GM12878 (cell line): ENCODE results near the gene SEPTIN7. TPM values are rescaled to one million over a fixed set of nuclear protein-coding genes. Genes with fewer than 3 reads are reported as not detected.

Experiments
- ATAC-seq: fragments of 200-7000 bp; cut with Tn5 transposase; 3 replicates; pipeline ENCODE4 v1.9.1; 2020; ENCODE audit warnings: mild to moderate bottlenecking, moderate library complexity
- BruUV-seq: library from RNA; stranded (reverse); fragments of 400-500 nt; replicated peaks from 2 replicates; lab custom pipeline; 2021; lab: Mats Ljungman, UMichigan
- CTCF ChIA-PET: fragments of 300-600 bp; sonication (Branson Sonifier 250); formaldehyde crosslinking; extraction: SDS; loops from one replicate; lab custom pipeline; 2021; ENCODE audit warnings: inconsistent platforms; lab: Yijun Ruan, JAX
- POLR2A ChIA-PET: fragments of 350-600 bp; formaldehyde crosslinking; extraction: SDS; loops from one replicate; lab custom pipeline; 2021; ENCODE audit warnings: inconsistent platforms; lab: Charles Lee
- RAD21 ChIA-PET: fragments of 300-600 bp; sonication (Branson Sonifier 250); formaldehyde crosslinking; loops from one replicate; lab custom pipeline; 2023; ENCODE audit warnings: antibody characterized with exemption; ENCODE audit not compliant: unreplicated experiment; lab: Charles Lee
- SMC1A ChIA-PET: fragments of 300-600 bp; sonication (Branson Sonifier 250); formaldehyde crosslinking; loops from one replicate; lab custom pipeline; 2023; ENCODE audit not compliant: unreplicated experiment, uncharacterized antibody; lab: Charles Lee
- DNase-seq: peaks from one replicate; pipeline ENCODE4 v3.0.0-alpha.2; 2011; ENCODE audit warnings: low read depth, low spot score
- FAIRE-seq: peaks from 3 replicates; lab custom pipeline; 2011; peaks lifted over from hg19 to GRCh38; lab: Jason Lieb, UNC
- H2AFZ ChIP-seq: 2 replicates; pipeline ENCODE4 v1.6.0; 2011; ENCODE audit warnings: low read depth, low read length, control low read depth; ENCODE audit not compliant: control insufficient read depth
- H3K27ac ChIP-seq: 2 replicates; pipeline ENCODE4 v1.5.1; 2011; ENCODE audit warnings: control low read depth; ENCODE audit not compliant: control insufficient read depth, insufficient read depth
- H3K27me3 ChIP-seq, 2 experiments: replicated peaks in 1 of 2; 2 replicates each; pipeline versions ENCODE4 v1.6.0 to v1.6.1; 2011; ENCODE audit warnings: low read length in 1 of 2; ENCODE audit not compliant: control insufficient read depth in 2 of 2, insufficient read depth in 2 of 2
- H3K36me3 ChIP-seq, 2 experiments: 2 replicates each; pipeline ENCODE4 v1.5.1; 2011; ENCODE audit warnings: low read length in 1 of 2; ENCODE audit not compliant: control insufficient read depth in 2 of 2, insufficient read depth in 2 of 2
- H3K4me1 ChIP-seq: 2 replicates; pipeline ENCODE4 v1.6.1; 2011; ENCODE audit warnings: mild to moderate bottlenecking, low read length, moderate library complexity, mixed read lengths; ENCODE audit not compliant: control insufficient read depth, insufficient read depth
- H3K4me2 ChIP-seq: 2 replicates; pipeline ENCODE4 v1.6.0; 2011; ENCODE audit warnings: control low read depth; ENCODE audit not compliant: control insufficient read depth, insufficient read depth
- H3K4me3 ChIP-seq: fragments of 200-600 bp; sonication (generic); 2 replicates; pipeline ENCODE4 v1.5.1; 2016
- H3K79me2 ChIP-seq: 2 replicates; pipeline ENCODE4 v1.6.0; 2011; ENCODE audit warnings: low read length; ENCODE audit not compliant: control insufficient read depth, insufficient read depth
- H3K9ac ChIP-seq: 2 replicates; pipeline ENCODE4 v1.8.0; 2011; ENCODE audit warnings: low read length, control low read depth, mixed read lengths; ENCODE audit not compliant: control insufficient read depth, insufficient read depth
- H3K9me3 ChIP-seq: replicated peaks from 3 replicates; pipeline ENCODE4 v1.5.1; 2011; ENCODE audit warnings: mild to moderate bottlenecking, low read length; ENCODE audit not compliant: control insufficient read depth, insufficient read depth
- H4K20me1 ChIP-seq: 2 replicates; pipeline ENCODE4 v1.6.0; 2011; ENCODE audit not compliant: control insufficient read depth, insufficient read depth
- CBX5 ChIP-seq: sonication (generic); IDR thresholded peaks from 2 replicates; pipeline ENCODE4 v1.6.1; 2016; ENCODE audit warnings: low read depth, moderate library complexity, mild to moderate bottlenecking, inconsistent platforms
- CREB1 ChIP-seq: IDR thresholded peaks from 2 replicates; pipeline ENCODE4 v1.6.1; 2012; ENCODE audit warnings: low read depth, mild to moderate bottlenecking, inconsistent platforms
- KLF5 ChIP-seq: fragments of 450-650 bp; IDR thresholded peaks from 2 replicates; pipeline ENCODE4 v1.6.1; 2014; ENCODE audit warnings: mild to moderate bottlenecking; ENCODE audit not compliant: partially characterized antibody
- MLLT1 ChIP-seq: fragments of 450-650 bp; IDR thresholded peaks from 2 replicates; pipeline ENCODE4 v1.6.1; 2016; ENCODE audit warnings: mild to moderate bottlenecking
- PML ChIP-seq: IDR thresholded peaks from 2 replicates; pipeline ENCODE4 v1.6.1; 2012; ENCODE audit warnings: low read length, inconsistent platforms
- TCF7 ChIP-seq: IDR thresholded peaks from 2 replicates; pipeline ENCODE4 v1.6.1; 2014; ENCODE audit warnings: antibody characterized with exemption, borderline replicate concordance
- ZBTB11 ChIP-seq: fragments of 450-650 bp; formaldehyde crosslinking; IDR thresholded peaks from 2 replicates; pipeline ENCODE4 v1.5.0; 2022; ENCODE audit warnings: mild to moderate bottlenecking, missing genetic modification characterization
- ZBTB4 ChIP-seq: fragments of 450-650 bp; formaldehyde crosslinking; IDR thresholded peaks from 2 replicates; pipeline ENCODE4 v1.4.0; 2022; ENCODE audit warnings: mild to moderate bottlenecking, moderate library complexity
- ZNF687 ChIP-seq: fragments of 450-650 bp; IDR thresholded peaks from 2 replicates; pipeline ENCODE4 v1.6.1; 2017; ENCODE audit warnings: mild to moderate bottlenecking, moderate library complexity
- WGBS: methylation state at CpG from one replicate; pipeline ENCODE4 v1.1.6; 2016; ENCODE audit warnings: low lambda C conversion rate; ENCODE audit not compliant: insufficient replicate concordance, insufficient coverage; ENCODE audit errors: missing lambda C conversion rate; 5-methylcytosine and 5-hydroxymethylcytosine counted together
- in situ Hi-C: fragments of 300-500 bp; cut with MboI; formaldehyde crosslinking; loops from 9 replicates; pipeline ENCODE4 v1.14.3; 2018; ENCODE audit warnings: mixed read lengths
- intact Hi-C: fragments of 100-400 bp; cut with micrococcal nuclease; formaldehyde crosslinking; loops from one replicate; pipeline ENCODE4 v1.14.2; 2022; ENCODE audit not compliant: unreplicated experiment
- polyA plus RNA-seq, 11 experiments: library from polyadenylated mRNA; depleted of rRNA in 4 of 11; unstranded in 6 of 11; stranded (reverse) in 5 of 11; fragments of >200 nt; fragmentation: Nextera tagmentation in 4 of 11; fragmentation: Illumina TruSeq in 1 of 11; extraction: Ambion mirVana in 4 of 11; extraction: Trizol in 1 of 11; gene quantifications; 1 replicate in 1 of 11; 2 replicates in 10 of 11; pipeline versions ENCODE4 v1.2.1 to v1.2.3, GENCODE V29; 2011 to 2016; ENCODE audit warnings: inconsistent platforms in 2 of 11, missing spikeins in 2 of 11, low read depth in 1 of 11
- total RNA-seq, 4 experiments: library from RNA; depleted of rRNA in 3 of 4; stranded (reverse); fragments of >200 nt in 3 of 4; fragmentation: Illumina TruSeq in 1 of 4; extraction: Trizol in 1 of 4; gene quantifications; 2 replicates each; pipeline versions ENCODE4 v1.2.1 to v1.2.3, GENCODE V29; 2013 to 2021

The SEPTIN7 gene
- total and polyA plus RNA-seq, 10 of the 15 experiments (the other 5 are each of a cell fraction or from before 2014, with no cell fraction given), result 176 to 787 (median 437) TPM

GRCh38 chr7:35817930-35818329, 17.1 kb downstream of the SEPTIN7 start:
- in situ Hi-C loops, result no loop called here
- intact Hi-C loops, result no loop called here
- ATAC-seq, result no peak
- peaks cover 6% of the 10 kb centered on the region for H3K4me1 ChIP-seq
- FAIRE-seq, result no peak
- H3K27ac ChIP-seq, result no peak overlapping the region
- H3K4me2 ChIP-seq, result no peak overlapping the region; the same call in 1 of the 2 replicates
- BruUV-seq, result no TSS peak
- peaks cover 98% of the 10 kb centered on the region for H3K79me2 ChIP-seq
- TF ChIP-seq PML, result no peak
- no peak for TF ChIP-seq CREB1
- TF ChIP-seq ZBTB4 (CRISPR knock-in tag), result no peak
- no peak for TF ChIP-seq KLF5
- TF ChIP-seq TCF7, result no peak
- TF ChIP-seq MLLT1, result no peak
- no peak for TF ChIP-seq CBX5
- TF ChIP-seq ZBTB11 (CRISPR knock-in tag), result no peak
- no peak for TF ChIP-seq ZNF687
- RAD21 ChIA-PET, result no interaction called here
- POLR2A ChIA-PET, result no interaction called here
- H3K36me3 ChIP-seq, result peaks cover 0 to 3% of the 10 kb centered on the region in 2 experiments; a peak in 1 of 4 replicates
- no peak overlapping the region for H3K4me3 ChIP-seq
- peaks cover 25% of the 10 kb centered on the region for H3K9me3 ChIP-seq
- WGBS, result 98% methylated on average over 2 of the region's 2 CpGs
- no peak for DNase-seq
- no peak overlapping the region for H3K9ac ChIP-seq
- no peak overlapping the region for H2AFZ ChIP-seq
- no peaks in the 10 kb centered on the region; the same call in 1 of the 2 replicates for H4K20me1 ChIP-seq
- H3K27me3 ChIP-seq, result no peaks in the 10 kb centered on the region
- CTCF ChIA-PET, result no interaction called here
- SMC1A ChIA-PET, result no interaction called here
